CMK (cell line): ENCODE measurements around the gene PCYT1A.
"Not testable (repeated sequence)": the region's sequence is repeated elsewhere in the genome, so short reads cannot be mapped to it uniquely, and the experiment has no call there.

Source experiments
- DNase-seq: peaks from one replicate; pipeline ENCODE4 v3.0.0-alpha.2; 2010; ENCODE audit warnings: low read depth

Gene PCYT1A

GRCh38 chr3:196287440-196288140 is at the start of gene PCYT1A:
Gene PCYT1A, minus strand, starts transcription at chr3:196287726. Its CDS starts 17,195 bp downstream, at chr3:196270531.
- peak; percentile 80 for DNase-seq

- no peak for DNase-seq
Observed at GRCh38 chr3:196336319-196337145, 49.0 kb upstream of the PCYT1A start.

- DNase-seq: no peak
Observed at GRCh38 chr3:196335503-196335948, 48.0 kb upstream of the PCYT1A start.

GRCh38 chr3:196334982-196335381 is 47.5 kb upstream of the PCYT1A start:
- DNase-seq: no peak

- DNase-seq: no peak
Observed at GRCh38 chr3:196332168-196332567, 44.6 kb upstream of the PCYT1A start.

GRCh38 chr3:196327405-196327804 is 39.9 kb upstream of the PCYT1A start:
- no peak for DNase-seq

GRCh38 chr3:196326936-196327335 is 39.4 kb upstream of the PCYT1A start:
- no peak for DNase-seq

- DNase-seq: no peak
Observed at GRCh38 chr3:196323691-196324090, 36.2 kb upstream of the PCYT1A start.

GRCh38 chr3:196323016-196323415 is 35.5 kb upstream of the PCYT1A start:
- DNase-seq: no peak

- no peak for DNase-seq
Observed at GRCh38 chr3:196321162-196321561, 33.6 kb upstream of the PCYT1A start.

GRCh38 chr3:196320137-196320536 is 32.6 kb upstream of the PCYT1A start:
- no peak for DNase-seq

GRCh38 chr3:196317687-196318467 is 30.4 kb upstream of the PCYT1A start, which contains the start of gene DYNLT2B:
Gene DYNLT2B, minus strand, starts transcription at chr3:196318240. Its CDS starts 88 bp downstream, at chr3:196318152.
- peak; percentile 70 for DNase-seq

- not testable (repeated sequence) for DNase-seq
Observed at GRCh38 chr3:196316799-196317686, 29.5 kb upstream of the PCYT1A start.

- no peak for DNase-seq
Observed at GRCh38 chr3:196315821-196316220, 28.3 kb upstream of the PCYT1A start.

GRCh38 chr3:196314597-196314996 is 27.1 kb upstream of the PCYT1A start:
- DNase-seq: no peak

GRCh38 chr3:196314086-196314485 is 26.6 kb upstream of the PCYT1A start:
- not testable (repeated sequence) for DNase-seq

- DNase-seq: not testable (repeated sequence)
Observed at GRCh38 chr3:196302960-196303359, 15.4 kb upstream of the PCYT1A start.

GRCh38 chr3:196302551-196302950 is 15.0 kb upstream of the PCYT1A start:
- DNase-seq: not testable (repeated sequence)

GRCh38 chr3:196298521-196298920 is 11.0 kb upstream of the PCYT1A start:
- no peak for DNase-seq

- DNase-seq: no peak
Observed at GRCh38 chr3:196292286-196292923, 4.9 kb upstream of the PCYT1A start.

GRCh38 chr3:196288141-196288460 is 575 bp upstream of the PCYT1A start:
- DNase-seq: no peak
